BJ (cell line): Measurements from ENCODE around the gene COPG2. TPM values are rescaled to one million over a fixed set of nuclear protein-coding genes. Genes with fewer than 3 reads are reported as not detected.

Experiments used
- CTCF ChIA-PET: fragments of 350-600 bp; formaldehyde crosslinking; extraction: SDS; loops from one replicate; lab custom pipeline; 2021; ENCODE audit warnings: antibody characterized with exemption, inconsistent platforms; lab: Yijun Ruan, JAX
- POLR2A ChIA-PET: fragments of 300-600 bp; sonication (Branson Sonifier 250); formaldehyde crosslinking; extraction: SDS; loops from one replicate; lab custom pipeline; 2021; ENCODE audit warnings: antibody characterized with exemption; lab: Charles Lee
- DNase-seq: peaks from one replicate; pipeline ENCODE4 v3.0.0-alpha.2; 2011; ENCODE audit warnings: low read depth
- H3K27me3 ChIP-seq: 2 replicates; pipeline ENCODE4 v1.6.0; 2011; ENCODE audit warnings: low read length; ENCODE audit not compliant: control insufficient read depth, insufficient read depth
- H3K36me3 ChIP-seq: 2 replicates; pipeline ENCODE4 v1.5.1; 2011; ENCODE audit warnings: low read length; ENCODE audit not compliant: control insufficient read depth, insufficient read depth
- H3K4me3 ChIP-seq: 2 replicates; pipeline ENCODE4 v1.5.1; 2011; ENCODE audit warnings: low read depth, mild to moderate bottlenecking, control low read depth, low read length
- polyA plus RNA-seq: library from polyadenylated mRNA; depleted of rRNA; stranded (reverse); fragments of >200 nt; gene quantifications from 2 replicates; pipeline ENCODE4 v1.2.3, GENCODE V29; 2011
- TF ChIP-seq, protein P1 (sequence below): IDR thresholded peaks from 2 replicates; pipeline ENCODE4 v1.5.1; 2011; ENCODE audit warnings: low read depth, mild to moderate bottlenecking, control low read depth, inconsistent platforms, low read length, moderate library complexity; ENCODE audit not compliant: insufficient read depth

Gene COPG2
- polyA plus RNA-seq, 1 experiment = 22.1 TPM

DNA sequence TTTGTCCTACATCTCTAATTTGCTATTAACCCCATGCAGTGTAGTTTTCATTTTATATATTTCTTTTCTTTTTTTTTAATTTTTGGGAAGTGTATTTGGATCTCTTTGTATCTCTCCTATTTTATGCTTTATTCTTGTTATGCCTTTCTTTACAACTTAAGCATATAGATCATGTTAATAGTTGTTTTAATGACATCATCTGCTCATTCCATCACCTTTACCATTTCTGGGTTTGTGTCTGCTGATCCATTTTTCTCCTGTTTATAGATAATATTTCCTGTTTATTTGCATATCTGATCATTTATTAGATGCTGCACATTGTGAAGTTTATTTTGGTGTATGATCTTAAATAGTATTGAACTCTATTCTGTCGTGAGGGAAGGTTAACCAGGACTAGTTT is 13.7 kb downstream of the COPG2 start:
- Histone ChIP-seq H3K4me3 (no peak overlapping the region), H3K27me3 (no peaks in the 10 kb centered on the region), H3K36me3 (no peaks in the 10 kb centered on the region)
- CTCF ChIA-PET = no interaction called here
- no peak for DNase-seq
- TF ChIP-seq, protein P1, sequence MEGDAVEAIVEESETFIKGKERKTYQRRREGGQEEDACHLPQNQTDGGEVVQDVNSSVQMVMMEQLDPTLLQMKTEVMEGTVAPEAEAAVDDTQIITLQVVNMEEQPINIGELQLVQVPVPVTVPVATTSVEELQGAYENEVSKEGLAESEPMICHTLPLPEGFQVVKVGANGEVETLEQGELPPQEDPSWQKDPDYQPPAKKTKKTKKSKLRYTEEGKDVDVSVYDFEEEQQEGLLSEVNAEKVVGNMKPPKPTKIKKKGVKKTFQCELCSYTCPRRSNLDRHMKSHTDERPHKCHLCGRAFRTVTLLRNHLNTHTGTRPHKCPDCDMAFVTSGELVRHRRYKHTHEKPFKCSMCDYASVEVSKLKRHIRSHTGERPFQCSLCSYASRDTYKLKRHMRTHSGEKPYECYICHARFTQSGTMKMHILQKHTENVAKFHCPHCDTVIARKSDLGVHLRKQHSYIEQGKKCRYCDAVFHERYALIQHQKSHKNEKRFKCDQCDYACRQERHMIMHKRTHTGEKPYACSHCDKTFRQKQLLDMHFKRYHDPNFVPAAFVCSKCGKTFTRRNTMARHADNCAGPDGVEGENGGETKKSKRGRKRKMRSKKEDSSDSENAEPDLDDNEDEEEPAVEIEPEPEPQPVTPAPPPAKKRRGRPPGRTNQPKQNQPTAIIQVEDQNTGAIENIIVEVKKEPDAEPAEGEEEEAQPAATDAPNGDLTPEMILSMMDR = no peak
- POLR2A ChIA-PET = no interaction called here

DNA sequence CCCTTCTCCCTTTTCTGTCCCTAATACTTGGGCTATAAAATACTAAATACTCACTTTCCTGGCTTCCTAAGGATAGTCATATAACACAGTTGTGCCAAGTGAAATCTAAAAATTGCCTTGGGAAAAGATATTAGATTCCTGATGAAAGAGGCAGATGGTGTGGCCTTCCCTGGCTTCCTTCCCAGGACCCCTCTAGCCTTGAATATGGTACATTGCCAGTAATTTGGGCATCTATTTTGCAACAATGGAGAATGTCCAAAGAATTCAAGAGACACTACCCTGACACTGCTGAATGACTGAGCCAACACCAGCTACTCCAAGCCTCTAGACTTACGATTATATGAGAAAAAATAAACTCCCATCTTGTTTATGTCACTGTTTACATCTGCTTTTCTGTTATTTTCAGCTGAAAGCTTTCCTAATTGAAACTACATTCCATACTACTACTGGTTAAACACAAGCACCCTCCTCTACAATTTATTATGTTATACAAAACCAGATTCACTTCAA is 17.9 kb downstream of the COPG2 start:
- Histone ChIP-seq H3K36me3 (no peaks in the 10 kb centered on the region), H3K27me3 (no peaks in the 10 kb centered on the region), H3K4me3 (no peak overlapping the region)
- DNase-seq = no peak
- POLR2A ChIA-PET = no interaction called here
- TF ChIP-seq, protein P1 = no peak
- CTCF ChIA-PET = no interaction called here

DNA sequence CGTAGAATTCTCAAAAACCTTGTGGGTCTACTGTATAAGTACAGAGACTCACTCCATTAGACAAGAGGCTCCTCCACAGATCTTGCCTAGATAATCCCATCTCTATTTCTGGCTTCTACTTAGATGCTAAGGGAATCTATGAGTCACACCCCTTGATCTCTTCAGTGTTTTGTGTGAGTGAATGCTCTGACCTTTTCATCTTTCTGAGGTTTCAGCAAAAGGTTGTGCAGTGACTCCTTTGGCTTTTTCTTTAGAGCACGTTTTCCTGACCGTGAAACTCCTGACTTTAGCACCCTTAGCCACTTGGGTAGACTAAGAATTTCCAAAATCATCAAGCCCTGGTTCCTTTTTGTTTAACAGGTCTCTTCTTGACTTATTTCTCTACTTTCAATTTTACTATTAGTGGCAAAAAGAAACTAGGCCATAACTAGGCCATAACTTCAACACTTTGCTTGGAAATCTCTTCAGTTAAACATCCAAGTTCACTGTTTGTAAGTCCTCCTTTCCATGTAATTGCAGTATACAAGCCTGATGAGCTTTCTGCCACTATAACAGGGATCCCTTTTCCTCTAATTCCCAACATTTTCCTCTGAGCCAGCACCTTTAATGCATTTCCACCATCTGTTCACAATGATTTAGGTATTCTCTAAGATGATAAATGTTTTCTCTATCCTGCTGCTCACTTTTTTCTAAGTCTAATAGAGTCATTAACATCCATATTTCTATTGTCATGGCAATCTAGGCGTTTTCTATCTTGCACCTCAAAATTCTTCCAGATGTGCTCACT is 19.4 kb downstream of the COPG2 start:
- H3K27me3 ChIP-seq = no peaks in the 10 kb centered on the region
- no peak overlapping the region for H3K4me3 ChIP-seq
- H3K36me3 ChIP-seq = no peaks in the 10 kb centered on the region
- CTCF ChIA-PET = no interaction called here
- POLR2A ChIA-PET = no interaction called here
- TF ChIP-seq, protein P1 = no peak
- peak; percentile 19 for DNase-seq

DNA sequence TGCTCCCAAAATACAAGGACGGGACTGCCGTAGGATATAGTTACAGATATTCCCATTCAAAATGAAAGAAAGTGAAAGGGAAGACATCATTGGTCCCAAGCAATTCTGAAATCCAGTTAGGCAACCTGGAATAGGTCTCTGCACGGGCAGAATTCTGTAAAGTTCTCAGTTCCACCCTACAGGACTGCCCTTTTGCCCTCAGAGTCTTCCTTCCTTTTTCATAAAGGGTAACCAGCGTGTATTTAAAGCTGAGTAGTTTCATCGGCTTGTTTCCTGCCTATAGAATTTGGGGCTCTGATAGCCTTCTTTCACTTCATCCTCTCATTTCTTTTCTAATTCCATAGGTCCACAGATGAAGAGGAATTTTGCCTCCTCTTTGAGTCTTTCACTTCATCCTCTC is 20.0 kb downstream of the COPG2 start:
- ChIA-PET CTCF (no interaction called here), POLR2A (no interaction called here)
- H3K36me3 ChIP-seq = no peaks in the 10 kb centered on the region
- TF ChIP-seq, protein P1 = no peak
- no peak overlapping the region for H3K4me3 ChIP-seq
- no peak for DNase-seq
- H3K27me3 ChIP-seq = no peaks in the 10 kb centered on the region

DNA sequence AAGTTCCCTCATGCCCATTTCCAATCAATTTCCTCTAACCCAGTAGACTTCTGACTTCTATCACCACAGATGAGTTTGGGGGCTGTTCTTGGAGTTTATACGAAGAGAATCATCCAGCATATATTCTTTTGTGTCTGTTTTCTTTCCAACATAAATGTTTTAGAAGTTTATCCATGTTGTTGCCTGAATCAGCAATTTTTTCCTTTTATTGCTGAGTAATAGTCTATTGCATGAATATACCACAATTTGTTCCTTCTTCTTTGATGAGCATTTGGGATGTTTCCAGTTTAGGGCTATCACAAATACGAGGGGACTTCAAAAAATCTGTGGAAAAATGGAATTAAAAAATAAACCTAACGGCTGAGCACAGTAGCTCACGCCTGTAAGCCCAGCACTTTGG is 26.2 kb downstream of the COPG2 start:
- H3K27me3 ChIP-seq = no peaks in the 10 kb centered on the region
- no peak overlapping the region for H3K4me3 ChIP-seq
- no peak for DNase-seq
- TF ChIP-seq, protein P1 = no peak
- POLR2A ChIA-PET = no interaction called here
- H3K36me3 ChIP-seq = no peaks in the 10 kb centered on the region; the same call in 1 of the 2 replicates
- CTCF ChIA-PET = no interaction called here
